Breast epithelium (tissue), 3 donors: Measurements from ENCODE around the gene WFIKKN2.

Experiments
- CTCF ChIP-seq, 3 donors: fragments of 450-650 bp; IDR thresholded peaks; one replicate each; pipeline ENCODE4 v1.5.1; 2016 to 2017; ENCODE audit warnings: antibody characterized with exemption in 3 of 3, mild to moderate bottlenecking in 3 of 3, moderate library complexity in 3 of 3
- POLR2A ChIP-seq: fragments of 450-650 bp; IDR thresholded peaks from one replicate; pipeline ENCODE4 v1.6.1; 2016; ENCODE audit warnings: antibody characterized with exemption, mild to moderate bottlenecking, moderate library complexity
- POLR2AphosphoS5 ChIP-seq, 3 donors: sonication (generic); formaldehyde crosslinking; IDR thresholded peaks; one replicate each; pipeline ENCODE4 v1.6.1; 2017; ENCODE audit warnings: antibody characterized with exemption in 3 of 3

- TF ChIP-seq POLR2A (no peak), POLR2AphosphoS5 (IDR thresholded peaks at IDR 0.05) (no peak), CTCF (IDR thresholded peaks at IDR 0.05) (no peak)
Measured at GRCh38 chr17:50848711-50849110, 13.3 kb downstream of the WFIKKN2 start.
